Mesenchymal stem cell (in vitro differentiated cells and primary cell): ENCODE measurements around the gene WNT6. TPM values are rescaled to one million over a fixed set of nuclear protein-coding genes. Genes with fewer than 3 reads are reported as not detected.

Experiments used
- DNase-seq: peaks from one replicate; pipeline ENCODE4 v3.0.0-alpha.2; 2013
- H2AFZ ChIP-seq: one replicate; pipeline ENCODE4 v1.6.1; 2013; ENCODE audit warnings: low read depth, mild to moderate bottlenecking, control low read depth, inconsistent platforms, low read length, moderate library complexity
- H2AK5ac ChIP-seq: 2 replicates; pipeline ENCODE4 v1.6.1; 2013; ENCODE audit warnings: low read length, moderate library complexity, mild to moderate bottlenecking, inconsistent platforms; ENCODE audit not compliant: severe bottlenecking
- H2BK120ac ChIP-seq: one replicate; pipeline ENCODE4 v1.6.1; 2013; ENCODE audit warnings: low read depth, mild to moderate bottlenecking, inconsistent platforms, low read length, moderate library complexity
- H2BK12ac ChIP-seq, 2 experiments: one replicate each; pipeline ENCODE4 v1.6.1; 2013; ENCODE audit warnings: inconsistent platforms in 2 of 2, low read length in 2 of 2, mild to moderate bottlenecking in 2 of 2, moderate library complexity in 2 of 2, control low read depth in 1 of 2
- H2BK15ac ChIP-seq: one replicate; pipeline ENCODE4 v1.6.1; 2013; ENCODE audit warnings: mild to moderate bottlenecking, low read depth, inconsistent platforms; ENCODE audit not compliant: poor library complexity, severe bottlenecking
- H2BK5ac ChIP-seq: 2 replicates; pipeline ENCODE4 v1.6.1; 2013; ENCODE audit warnings: low read depth, mild to moderate bottlenecking, low read length, control low read depth, inconsistent platforms; ENCODE audit not compliant: poor library complexity, severe bottlenecking
- H3K14ac ChIP-seq, 2 experiments: one replicate each; pipeline ENCODE4 v1.6.1; 2013; ENCODE audit warnings: inconsistent platforms in 2 of 2, low read length in 2 of 2, control low read depth in 1 of 2, mild to moderate bottlenecking in 1 of 2, moderate library complexity in 1 of 2
- H3K18ac ChIP-seq, 2 experiments: one replicate each; pipeline ENCODE4 v1.6.1; 2013; ENCODE audit warnings: inconsistent platforms in 2 of 2, low read length in 2 of 2, control low read depth in 1 of 2, low read depth in 1 of 2, mild to moderate bottlenecking in 1 of 2
- H3K23ac ChIP-seq, 2 experiments: one replicate each; pipeline ENCODE4 v1.6.1; 2013; ENCODE audit warnings: inconsistent platforms in 2 of 2, low read length in 2 of 2, mild to moderate bottlenecking in 2 of 2, moderate library complexity in 2 of 2, control low read depth in 1 of 2
- H3K27ac ChIP-seq: 2 replicates; pipeline ENCODE4 v1.5.1; 2013; ENCODE audit warnings: mild to moderate bottlenecking, moderate library complexity, low read length, control low read depth, inconsistent platforms; ENCODE audit not compliant: poor library complexity, severe bottlenecking
- H3K27me3 ChIP-seq, 2 experiments: 2 replicates each; pipeline versions ENCODE4 v1.6.1 to v1.7.0; 2013; ENCODE audit warnings: low read length in 2 of 2, mild to moderate bottlenecking in 2 of 2, moderate library complexity in 2 of 2, control low read depth in 1 of 2, inconsistent platforms in 1 of 2; ENCODE audit not compliant: control insufficient read depth in 1 of 2, insufficient read depth in 1 of 2
- H3K36me3 ChIP-seq, 2 experiments: 2 replicates each; pipeline versions ENCODE4 v1.6.1 to v1.7.0; 2013; ENCODE audit warnings: low read length in 2 of 2, control low read depth in 1 of 2, inconsistent platforms in 1 of 2, low read depth in 1 of 2, mild to moderate bottlenecking in 1 of 2; ENCODE audit not compliant: insufficient read depth in 2 of 2, control insufficient read depth in 1 of 2
- H3K4ac ChIP-seq, 2 experiments: one replicate each; pipeline ENCODE4 v1.6.1; 2013; ENCODE audit warnings: inconsistent platforms in 2 of 2, low read length in 2 of 2, mild to moderate bottlenecking in 2 of 2, moderate library complexity in 2 of 2, control low read depth in 1 of 2, low read depth in 1 of 2
- H3K4me1 ChIP-seq: 2 replicates; pipeline ENCODE4 v1.6.1; 2013; ENCODE audit warnings: low read depth, low read length, control low read depth; ENCODE audit not compliant: control insufficient read depth, insufficient read depth
- H3K4me2 ChIP-seq: 2 replicates; pipeline ENCODE4 v1.6.1; 2013; ENCODE audit warnings: low read length, mild to moderate bottlenecking, inconsistent platforms; ENCODE audit not compliant: poor library complexity, severe bottlenecking
- H3K4me3 ChIP-seq, 2 experiments: 2 replicates each; pipeline versions ENCODE4 v1.5.1 to v1.7.0; 2013; ENCODE audit warnings: low read length in 2 of 2, mild to moderate bottlenecking in 2 of 2, control low read depth in 1 of 2, low read depth in 1 of 2; ENCODE audit not compliant: insufficient read depth in 1 of 2
- H3K79me1 ChIP-seq: replicated peaks from 2 replicates; pipeline ENCODE4 v1.6.1; 2013; ENCODE audit warnings: mild to moderate bottlenecking, control low read depth, low read length, inconsistent platforms; ENCODE audit not compliant: poor library complexity, severe bottlenecking
- H3K9ac ChIP-seq: 2 replicates; pipeline ENCODE4 v1.7.0; 2013; ENCODE audit warnings: mild to moderate bottlenecking, low read length, moderate library complexity
- H3K9me3 ChIP-seq: 2 replicates; pipeline ENCODE4 v1.7.0; 2013; ENCODE audit warnings: mild to moderate bottlenecking, low read length; ENCODE audit not compliant: control insufficient read depth
- H4K8ac ChIP-seq: one replicate; pipeline ENCODE4 v1.6.1; 2013; ENCODE audit warnings: inconsistent platforms, mild to moderate bottlenecking, low read length, moderate library complexity
- H4K91ac ChIP-seq: one replicate; pipeline ENCODE4 v1.6.1; 2013; ENCODE audit warnings: mild to moderate bottlenecking, low read length, inconsistent platforms
- WGBS: methylation state at CpG from one replicate; pipeline ENCODE4 v1.1.7; 2013; ENCODE audit warnings: mixed read lengths; 5-methylcytosine and 5-hydroxymethylcytosine counted together
- small RNA-seq: library from polyadenylated mRNA; stranded (forward); fragments of <200 nt; extraction: miRNeasy Mini kit (QIAGEN cat#:217004); gene quantifications from one replicate; pipeline ENCODE3, GENCODE V24; 2013; ENCODE audit warnings: low read depth

WNT6 gene

GRCh38 chr2:218908721-218909619, 49.4 kb downstream of the WNT6 start:
- Histone ChIP-seq H2AK5ac (no peak overlapping the region), H3K9ac (peak overlapping the region; percentile 84), H3K27me3 (peaks cover 41 to 49% of the 10 kb centered on the region in 2 experiments), H4K8ac (peak overlapping the region; percentile 46), H3K4ac (no peak overlapping the region), H3K4me2 (peak overlapping the region; percentile 74), H2BK120ac (peak overlapping the region; percentile 7), H3K18ac (no peak overlapping the region), H2BK15ac (peak overlapping the region; percentile 4), H2BK12ac (no peak overlapping the region), H4K91ac (no peak overlapping the region), H3K79me1 (no peaks in the 10 kb centered on the region), H3K14ac (no peak overlapping the region), H3K23ac (no peak overlapping the region), H2AFZ (no peak overlapping the region), H3K36me3 (no peaks in the 10 kb centered on the region), H3K4me3 (peak overlapping the region; percentile 43 to 84), H2BK5ac (no peak overlapping the region), H3K9me3 (no peaks in the 10 kb centered on the region), H3K27ac (no peak overlapping the region), H3K4me1 (peaks cover 5% of the 10 kb centered on the region)
- DNase-seq = peak; percentile 75
- 13% methylated on average over 52 of the region's 58 CpGs for WGBS

DNA sequence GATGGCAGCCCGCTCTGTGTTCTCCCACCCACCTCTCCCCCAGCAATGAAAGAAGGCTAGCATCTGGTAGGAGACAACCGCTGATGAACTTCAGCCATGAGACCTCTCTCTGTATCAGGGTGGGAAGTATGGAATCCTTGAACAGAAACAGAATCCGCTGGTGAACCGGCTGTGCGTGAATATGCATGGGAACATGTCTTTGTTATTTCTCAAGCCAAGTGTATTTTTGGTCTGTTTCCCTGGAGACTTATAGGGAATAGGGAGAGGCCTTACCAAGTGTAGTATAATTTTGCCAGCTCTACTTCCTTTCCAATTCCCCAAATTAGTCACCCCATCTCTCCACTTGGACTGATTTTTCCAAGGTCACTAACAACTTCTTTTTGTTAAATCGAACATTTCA, 51.1 kb downstream of the WNT6 start:
- Histone ChIP-seq H2AK5ac (no peak overlapping the region), H3K79me1 (no peaks in the 10 kb centered on the region), H3K36me3 (no peaks in the 10 kb centered on the region), H3K27ac (no peak overlapping the region), H4K91ac (no peak overlapping the region), H3K23ac (no peak overlapping the region), H2BK5ac (no peak overlapping the region), H2BK120ac (no peak overlapping the region), H3K9me3 (no peaks in the 10 kb centered on the region), H3K18ac (no peak overlapping the region), H3K4me2 (no peak overlapping the region), H3K4me3 (no peak overlapping the region), H4K8ac (no peak overlapping the region), H2BK12ac (no peak overlapping the region), H2AFZ (no peak overlapping the region), H3K27me3 (peaks cover 34 to 46% of the 10 kb centered on the region in 2 experiments), H2BK15ac (no peak overlapping the region), H3K4me1 (peaks cover 5% of the 10 kb centered on the region), H3K9ac (no peak overlapping the region), H3K14ac (no peak overlapping the region), H3K4ac (no peak overlapping the region)
- no peak for DNase-seq
- WGBS = 94% methylated on average over 6 of the region's 6 CpGs

GRCh38 chr2:218920504-218920903, 60.9 kb downstream of the WNT6 start:
- H3K9ac ChIP-seq = no peak overlapping the region
- H3K4me2 ChIP-seq = no peak overlapping the region
- no peak overlapping the region for H2BK5ac ChIP-seq
- H3K18ac ChIP-seq = no peak overlapping the region
- no peak overlapping the region for H2AK5ac ChIP-seq
- no peak overlapping the region for H2BK15ac ChIP-seq
- H3K36me3 ChIP-seq = no peaks in the 10 kb centered on the region
- H2BK120ac ChIP-seq = no peak overlapping the region
- no peak overlapping the region for H4K91ac ChIP-seq
- H2AFZ ChIP-seq = no peak overlapping the region
- 100% methylated on average over 1 of the region's 1 CpG for WGBS
- peaks cover 1% of the 10 kb centered on the region for H3K4me1 ChIP-seq
- no peak overlapping the region for H2BK12ac ChIP-seq
- DNase-seq = no peak
- peaks cover 9 to 39% of the 10 kb centered on the region in 2 experiments for H3K27me3 ChIP-seq
- H3K27ac ChIP-seq = no peak overlapping the region
- H3K9me3 ChIP-seq = no peaks in the 10 kb centered on the region
- no peaks in the 10 kb centered on the region for H3K79me1 ChIP-seq
- no peak overlapping the region for H4K8ac ChIP-seq
- H3K14ac ChIP-seq = no peak overlapping the region
- no peak overlapping the region for H3K23ac ChIP-seq
- H3K4me3 ChIP-seq = no peak overlapping the region
- no peak overlapping the region for H3K4ac ChIP-seq

Small RNAs within 50 kb of the gene (small RNA-seq; reads per million reads assigned to genes)
- gene RNU6-642P = not detected
